Gastrocnemius medialis (tissue), 4 donors: ENCODE measurements around the gene ZAP70. TPM values are rescaled to one million over a fixed set of nuclear protein-coding genes. Genes with fewer than 3 reads are reported as not detected.

ENCODE experiments used
- ATAC-seq, 2 donors: fragments of 150-250 bp; one replicate each; pipeline ENCODE4 v1.9.1; 2016
- DNase-seq, 2 donors: peaks; one replicate each; pipeline ENCODE4 v3.0.0-alpha.2; 2019
- H3K27ac ChIP-seq, 4 donors: fragments of 200-600 bp; sonication (generic); 1 replicate in 1 of 4; 2 replicates in 3 of 4; pipeline ENCODE4 v1.5.1; 2016 to 2018; ENCODE audit warnings: mild to moderate bottlenecking in 2 of 4, moderate library complexity in 1 of 4
- H3K27me3 ChIP-seq, 3 donors: fragments of 200-600 bp; sonication (generic) in 2 of 3; 1 replicate in 1 of 3; 2 replicates in 2 of 3; pipeline versions ENCODE4 v1.5.1 to v1.6.0; 2016 to 2019; ENCODE audit warnings: mild to moderate bottlenecking in 1 of 3, moderate library complexity in 1 of 3
- H3K36me3 ChIP-seq, 2 donors: fragments of 200-600 bp; sonication (generic) in 1 of 2; one replicate each; pipeline ENCODE4 v1.5.1; 2017 to 2018
- H3K4me1 ChIP-seq, 2 donors: fragments of 200-600 bp; sonication (generic) in 1 of 2; one replicate each; pipeline ENCODE4 v1.5.1; 2016 to 2017; ENCODE audit warnings: mild to moderate bottlenecking in 2 of 2
- H3K4me3 ChIP-seq, 4 donors: fragments of 200-600 bp; sonication (generic) in 3 of 4; 1 replicate in 1 of 4; 2 replicates in 3 of 4; pipeline ENCODE4 v1.5.1; 2016 to 2019; ENCODE audit warnings: mild to moderate bottlenecking in 2 of 4
- H3K9me3 ChIP-seq, 3 donors: fragments of 200-600 bp; sonication (generic) in 2 of 3; 1 replicate in 1 of 3; 2 replicates in 2 of 3; pipeline ENCODE4 v1.5.1; 2016 to 2019
- POLR2A ChIP-seq, 2 donors: fragments of 450-650 bp; IDR thresholded peaks; one replicate each; pipeline ENCODE4 v1.6.1; 2017; ENCODE audit warnings: antibody characterized with exemption in 2 of 2, mild to moderate bottlenecking in 2 of 2, moderate library complexity in 2 of 2
- in situ Hi-C, 4 donors: fragments of 200-750 bp; cut with MboI; loops; one replicate each; pipeline versions ENCODE4 v1.15.0 to v1.8.0; 2017; ENCODE audit warnings: low sequenced_read_pairs in 4 of 4
- intact Hi-C: fragments of 100-400 bp; cut with DNase I; formaldehyde crosslinking; loops from one replicate; pipeline ENCODE4 v1.15.1; 2023; ENCODE audit warnings: low total_unique reads
- total RNA-seq, 4 donors: library from RNA; depleted of rRNA; stranded (reverse); fragments of >200 nt; gene quantifications; one replicate each; pipeline versions ENCODE4 v1.1.0 to v1.2.3, GENCODE V29; 2016
- TF ChIP-seq, protein P1 (sequence below), 5 experiments: fragments of 450-650 bp in 3 of 5; fragments of 200-600 bp in 2 of 5; sonication (generic) in 2 of 5; IDR thresholded peaks in 4 of 5; conservative IDR thresholded peaks in 1 of 5; 1 replicate in 4 of 5; 2 replicates in 1 of 5; pipeline ENCODE4 v1.5.1; 2016 to 2019; ENCODE audit warnings: antibody characterized with exemption in 5 of 5, mild to moderate bottlenecking in 3 of 5, moderate library complexity in 3 of 5

ZAP70 gene
- total RNA-seq, 4 donors from 2014 or later = 0.25 to 1.1 TPM; not detected in 2

DNA sequence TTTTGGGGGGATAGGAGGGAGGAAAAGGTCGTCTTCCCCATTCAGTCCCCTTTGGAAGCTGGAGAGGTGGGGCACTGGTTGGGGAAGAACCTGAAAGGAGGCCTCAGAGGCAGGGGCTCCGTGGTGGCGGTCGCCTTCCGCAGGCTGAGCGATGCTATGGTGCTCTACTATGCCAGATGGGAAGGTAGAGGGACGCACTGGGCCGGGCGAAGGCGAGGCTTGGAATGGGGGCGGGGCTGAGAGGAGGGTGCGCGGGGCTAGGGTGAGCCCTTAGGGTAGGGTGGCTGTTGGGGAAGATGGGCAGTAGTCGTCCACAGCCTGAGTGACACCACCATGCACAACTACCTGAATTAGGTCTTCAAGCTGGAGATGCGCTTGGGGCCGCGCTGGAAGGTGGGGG lies 11.1 kb downstream of the ZAP70 start:
- intact Hi-C loops (no loop called here), in situ Hi-C loops (no loop called here)
- no peaks in the 10 kb centered on the region for H3K27me3 ChIP-seq
- no peak for DNase-seq
- no peak overlapping the region for H3K27ac ChIP-seq
- no peak for TF ChIP-seq POLR2A (IDR thresholded peaks at IDR 0.05)
- TF ChIP-seq, protein P1, sequence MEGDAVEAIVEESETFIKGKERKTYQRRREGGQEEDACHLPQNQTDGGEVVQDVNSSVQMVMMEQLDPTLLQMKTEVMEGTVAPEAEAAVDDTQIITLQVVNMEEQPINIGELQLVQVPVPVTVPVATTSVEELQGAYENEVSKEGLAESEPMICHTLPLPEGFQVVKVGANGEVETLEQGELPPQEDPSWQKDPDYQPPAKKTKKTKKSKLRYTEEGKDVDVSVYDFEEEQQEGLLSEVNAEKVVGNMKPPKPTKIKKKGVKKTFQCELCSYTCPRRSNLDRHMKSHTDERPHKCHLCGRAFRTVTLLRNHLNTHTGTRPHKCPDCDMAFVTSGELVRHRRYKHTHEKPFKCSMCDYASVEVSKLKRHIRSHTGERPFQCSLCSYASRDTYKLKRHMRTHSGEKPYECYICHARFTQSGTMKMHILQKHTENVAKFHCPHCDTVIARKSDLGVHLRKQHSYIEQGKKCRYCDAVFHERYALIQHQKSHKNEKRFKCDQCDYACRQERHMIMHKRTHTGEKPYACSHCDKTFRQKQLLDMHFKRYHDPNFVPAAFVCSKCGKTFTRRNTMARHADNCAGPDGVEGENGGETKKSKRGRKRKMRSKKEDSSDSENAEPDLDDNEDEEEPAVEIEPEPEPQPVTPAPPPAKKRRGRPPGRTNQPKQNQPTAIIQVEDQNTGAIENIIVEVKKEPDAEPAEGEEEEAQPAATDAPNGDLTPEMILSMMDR (IDR thresholded peaks at IDR 0.05 in 4 of 5, conservative IDR thresholded peaks at IDR 0.05 in 1 of 5) = no peak
- no peak for ATAC-seq
- H3K4me3 ChIP-seq = no peak overlapping the region
- no peaks in the 10 kb centered on the region for H3K9me3 ChIP-seq
- H3K36me3 ChIP-seq = no peaks in the 10 kb centered on the region
- H3K4me1 ChIP-seq = peaks cover 0 to 7% of the 10 kb centered on the region in 2 donors

DNA sequence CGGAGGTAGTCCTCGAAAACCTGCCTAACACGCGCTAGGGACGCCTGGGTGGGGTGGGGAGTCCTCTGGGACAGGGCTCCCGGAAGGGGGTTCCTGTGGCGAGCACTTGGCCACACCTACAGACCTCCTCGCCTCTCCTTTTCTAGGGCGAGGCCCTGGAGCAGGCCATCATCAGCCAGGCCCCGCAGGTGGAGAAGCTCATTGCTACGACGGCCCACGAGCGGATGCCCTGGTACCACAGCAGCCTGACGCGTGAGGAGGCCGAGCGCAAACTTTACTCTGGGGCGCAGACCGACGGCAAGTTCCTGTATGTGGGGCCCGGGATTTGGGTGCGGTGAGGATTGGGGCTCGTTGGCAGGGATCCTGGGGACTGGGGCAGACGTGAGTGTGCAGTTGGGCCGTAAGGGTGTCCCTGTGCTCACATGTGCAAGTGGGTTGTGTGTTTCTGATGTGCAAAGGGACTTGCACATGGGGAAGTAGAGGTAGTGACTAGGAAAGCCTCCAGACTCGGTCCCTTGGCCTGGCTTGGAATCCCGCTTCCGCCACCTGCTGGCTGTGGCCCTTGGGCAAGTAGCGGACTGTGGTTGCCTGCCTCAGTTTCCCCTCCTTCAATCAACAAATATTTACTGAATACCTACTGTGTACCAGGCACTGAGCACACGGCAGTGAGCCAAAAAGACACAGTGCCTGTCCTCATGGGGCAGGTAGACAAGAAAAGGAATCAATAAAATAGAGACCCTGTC lies 11.7 kb downstream of the ZAP70 start:
- intact Hi-C loops = no loop called here

DNA sequence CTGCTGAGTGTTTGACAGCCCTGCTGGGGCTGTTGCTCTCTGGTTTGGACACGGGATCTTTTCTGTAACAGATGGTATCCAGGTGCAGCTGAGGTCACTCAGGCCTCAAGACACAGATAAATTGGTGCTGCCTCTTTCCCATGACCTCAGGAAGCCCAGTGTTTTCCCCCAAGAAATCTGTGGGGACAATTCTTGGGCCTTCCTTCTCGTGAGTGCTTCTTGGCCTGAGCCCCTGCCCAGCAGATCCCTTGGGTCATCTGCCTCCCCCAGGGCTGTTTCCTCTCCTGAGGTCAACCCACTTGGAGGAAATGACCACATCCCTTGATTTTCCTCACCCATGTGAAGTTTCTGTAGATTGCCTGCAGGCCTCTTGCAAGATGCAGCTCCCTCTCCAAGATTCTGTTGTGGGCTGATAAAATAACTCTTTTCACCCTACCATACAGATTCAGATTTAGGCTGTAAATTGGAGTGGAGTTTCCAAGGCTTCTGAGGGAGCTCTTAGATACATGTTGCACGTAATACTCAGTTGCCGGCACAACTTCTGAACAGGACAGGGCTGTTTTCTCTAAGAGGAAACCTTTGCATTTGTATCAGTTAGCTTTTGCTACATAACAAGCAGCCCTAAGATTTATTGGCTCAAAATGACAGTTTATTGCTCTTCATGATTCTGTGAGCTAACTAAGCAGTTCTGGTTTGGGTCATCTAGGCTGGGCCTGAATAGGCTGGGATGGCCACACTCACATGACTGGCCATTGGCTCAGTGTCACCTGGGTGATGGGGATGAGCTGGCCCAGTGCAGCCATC lies 13.1 kb downstream of the ZAP70 start:
- Histone ChIP-seq H3K27me3 (no peaks in the 10 kb centered on the region), H3K36me3 (no peaks in the 10 kb centered on the region), H3K27ac (peak overlapping the region in 1 of 4 donors; percentile 8), H3K4me3 (no peak overlapping the region), H3K4me1 (peaks cover 0 to 7% of the 10 kb centered on the region in 2 donors), H3K9me3 (peaks cover 0 to 5% (median 0%) of the 10 kb centered on the region in 3 donors)
- ATAC-seq (no peak), DNase-seq (no peak)
- TF ChIP-seq, protein P1 (IDR thresholded peaks at IDR 0.05 in 4 of 5, conservative IDR thresholded peaks at IDR 0.05 in 1 of 5) = no peak
- no peak for TF ChIP-seq POLR2A (IDR thresholded peaks at IDR 0.05)
- intact Hi-C loops = no loop called here
- in situ Hi-C loops = no loop called here

More for the DNA sequence above, 11.7 kb downstream of the ZAP70 start:
- H3K9me3 ChIP-seq = peaks cover 0 to 2% (median 0%) of the 10 kb centered on the region in 3 donors
- no peak overlapping the region for H3K4me3 ChIP-seq
- ATAC-seq = no peak
- no peaks in the 10 kb centered on the region for H3K27me3 ChIP-seq
- no peak for DNase-seq
- H3K36me3 ChIP-seq = no peaks in the 10 kb centered on the region
- TF ChIP-seq, protein P1 (IDR thresholded peaks at IDR 0.05 in 4 of 5, conservative IDR thresholded peaks at IDR 0.05 in 1 of 5) = no peak
- in situ Hi-C loops = no loop called here
- no peak overlapping the region for H3K27ac ChIP-seq
- peaks cover 0 to 7% of the 10 kb centered on the region in 2 donors for H3K4me1 ChIP-seq

DNA sequence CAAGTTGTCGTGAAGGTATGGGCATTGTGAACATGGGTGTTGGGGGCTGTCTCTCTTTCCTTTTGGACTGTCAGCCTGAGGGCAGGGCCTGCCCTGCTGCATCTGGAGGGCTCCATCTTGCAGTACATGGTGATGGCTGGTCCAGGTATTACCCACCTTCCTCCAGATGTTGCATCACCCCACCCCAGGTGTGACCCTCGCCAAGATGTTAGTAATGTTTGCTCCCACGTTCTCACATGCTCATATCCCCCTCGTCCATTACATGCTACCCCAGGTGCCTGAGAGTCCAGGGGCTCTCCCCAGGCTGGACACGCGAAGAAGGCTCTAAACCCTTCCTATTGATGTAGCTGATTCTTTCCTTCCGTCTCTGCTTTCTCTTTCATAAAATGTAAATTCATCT lies 13.9 kb downstream of the ZAP70 start:
- ATAC-seq (no peak), DNase-seq (no peak)
- no peak overlapping the region for H3K27ac ChIP-seq
- peaks cover 0 to 7% of the 10 kb centered on the region in 2 donors for H3K4me1 ChIP-seq
- no peak overlapping the region for H3K4me3 ChIP-seq
- in situ Hi-C loops = no loop called here
- H3K27me3 ChIP-seq = no peaks in the 10 kb centered on the region
- no peak for TF ChIP-seq POLR2A (IDR thresholded peaks at IDR 0.05)
- TF ChIP-seq, protein P1 (IDR thresholded peaks at IDR 0.05 in 4 of 5, conservative IDR thresholded peaks at IDR 0.05 in 1 of 5) = no peak
- peaks cover 0 to 5% (median 0%) of the 10 kb centered on the region in 3 donors for H3K9me3 ChIP-seq
- intact Hi-C loops = no loop called here
- no peaks in the 10 kb centered on the region for H3K36me3 ChIP-seq
